ENCODE data around the gene SOS2. TPM values are rescaled to one million over a fixed set of nuclear protein-coding genes. Genes with fewer than 3 reads are reported as not detected.

SOS2 gene
- total and polyA plus RNA-seq, 10 of the 15 experiments (the other 5 are each of a cell fraction or from before 2014, with no cell fraction given), result 2.1 to 16.8 (median 8.4) TPM

- no peaks in the 10 kb centered on the region for H3K79me2 ChIP-seq (ENCODE audit: control insufficient read depth, insufficient read depth, low read length)
- TF ChIP-seq MAX (IDR thresholded peaks at IDR 0.05; ENCODE audit: low read depth, low read length) (no peak), POLR2AphosphoS2 (IDR thresholded peaks at IDR 0.05; ENCODE audit: low read depth, low read length) (no peak), MEF2A (IDR thresholded peaks at IDR 0.05; ENCODE audit: insufficient read depth, low read depth, low read length) (no peak), SMC3 (IDR thresholded peaks at IDR 0.05; ENCODE audit: borderline replicate concordance, low read length) (no peak), E2F8 (IDR thresholded peaks at IDR 0.05; ENCODE audit: low read depth, partially characterized antibody) (no peak), RCOR1 (conservative IDR thresholded peaks at IDR 0.05; ENCODE audit: low read depth, low read length) (no peak), IKZF2 (IDR thresholded peaks at IDR 0.05) (no peak), PKNOX1 (IDR thresholded peaks at IDR 0.05) (no peak), SRF (IDR thresholded peaks at IDR 0.05; ENCODE audit: low read depth in 2 of 2, low read length in 2 of 2) (no peak), GATAD2B (conservative IDR thresholded peaks at IDR 0.05; ENCODE audit: low read depth) (no peak), ZNF687 (IDR thresholded peaks at IDR 0.05) (no peak), SKIL (IDR thresholded peaks at IDR 0.05; ENCODE audit: low read depth, poor library complexity, severe bottlenecking) (no peak), SMAD5 (IDR thresholded peaks at IDR 0.05; ENCODE audit: low read depth) (no peak)
Observed at GRCh38 chr14:50101417-50101816, 130.0 kb downstream of the SOS2 start.

More at GRCh38 chr14:50101417-50101816, 130.0 kb downstream of the SOS2 start:
- ChIA-PET SMC1A (ENCODE audit: uncharacterized antibody, unreplicated experiment) (interaction anchor here (0.7 to 6.3 kb wide), 13 partner anchors 10 to 500 kb away, joined by 3 to 68 read pairs (median 3); no protein-coding TSS in a partner anchor), CTCF (interaction anchor here (0.6 to 13.7 kb wide), 11 partner anchors 8 to 249 kb away, joined by 3 to 243 read pairs (median 3); partner anchors contain the start of gene NEMF), RAD21 (ENCODE audit: unreplicated experiment) (interaction anchor here (0.9 to 3.4 kb wide), 11 partner anchors 14 to 640 kb away, joined by 3 to 11 read pairs (median 4); no protein-coding TSS in a partner anchor), POLR2A (interaction anchor here (0.6 to 1.5 kb wide), 6 partner anchors 16 to 251 kb away, joined by 3 to 4 read pairs (median 3); no protein-coding TSS in a partner anchor)
- no peak overlapping the region for H2AFZ ChIP-seq (ENCODE audit: control insufficient read depth, low read depth, low read length)
- no peak overlapping the region for H3K9ac ChIP-seq (ENCODE audit: control insufficient read depth, insufficient read depth, low read length)
- no peak for DNase-seq (ENCODE audit: low read depth, low spot score)
- no peak overlapping the region for H3K4me2 ChIP-seq (ENCODE audit: control insufficient read depth, insufficient read depth)
- no peaks in the 10 kb centered on the region for H3K9me3 ChIP-seq (replicated peaks; ENCODE audit: control insufficient read depth, insufficient read depth, low read length)
- no peak for FAIRE-seq
- H3K4me3 ChIP-seq, result no peak overlapping the region
- peaks cover 2% of the 10 kb centered on the region; the same call in 1 of the 2 replicates for H3K4me1 ChIP-seq (ENCODE audit: control insufficient read depth, insufficient read depth, low read length)
- in situ Hi-C loops (cut with MboI), result no loop called here
- intact Hi-C loops (cut with micrococcal nuclease; ENCODE audit: unreplicated experiment), result no loop called here
- no peak for ATAC-seq
- BruUV-seq (replicated peaks), result no TSS peak
- no peak overlapping the region for H3K27ac ChIP-seq (ENCODE audit: control insufficient read depth, insufficient read depth)
- 99% methylated on average over 7 of the region's 7 CpGs for WGBS (ENCODE audit: insufficient coverage, insufficient replicate concordance, low lambda C conversion rate, missing lambda C conversion rate)
- H3K36me3 ChIP-seq (ENCODE audit: control insufficient read depth in 2 of 2, insufficient read depth in 2 of 2, low read length in 1 of 2), result no peaks in the 10 kb centered on the region; a peak in 1 of 4 replicates
- no peaks in the 10 kb centered on the region for H3K27me3 ChIP-seq (replicated peaks in 1 of 2; ENCODE audit: control insufficient read depth in 2 of 2, insufficient read depth in 2 of 2, low read length in 1 of 2)
- H4K20me1 ChIP-seq (ENCODE audit: control insufficient read depth, insufficient read depth), result no peaks in the 10 kb centered on the region
